ENCODE measurements around the gene USHBP1.

Gene USHBP1

DNA sequence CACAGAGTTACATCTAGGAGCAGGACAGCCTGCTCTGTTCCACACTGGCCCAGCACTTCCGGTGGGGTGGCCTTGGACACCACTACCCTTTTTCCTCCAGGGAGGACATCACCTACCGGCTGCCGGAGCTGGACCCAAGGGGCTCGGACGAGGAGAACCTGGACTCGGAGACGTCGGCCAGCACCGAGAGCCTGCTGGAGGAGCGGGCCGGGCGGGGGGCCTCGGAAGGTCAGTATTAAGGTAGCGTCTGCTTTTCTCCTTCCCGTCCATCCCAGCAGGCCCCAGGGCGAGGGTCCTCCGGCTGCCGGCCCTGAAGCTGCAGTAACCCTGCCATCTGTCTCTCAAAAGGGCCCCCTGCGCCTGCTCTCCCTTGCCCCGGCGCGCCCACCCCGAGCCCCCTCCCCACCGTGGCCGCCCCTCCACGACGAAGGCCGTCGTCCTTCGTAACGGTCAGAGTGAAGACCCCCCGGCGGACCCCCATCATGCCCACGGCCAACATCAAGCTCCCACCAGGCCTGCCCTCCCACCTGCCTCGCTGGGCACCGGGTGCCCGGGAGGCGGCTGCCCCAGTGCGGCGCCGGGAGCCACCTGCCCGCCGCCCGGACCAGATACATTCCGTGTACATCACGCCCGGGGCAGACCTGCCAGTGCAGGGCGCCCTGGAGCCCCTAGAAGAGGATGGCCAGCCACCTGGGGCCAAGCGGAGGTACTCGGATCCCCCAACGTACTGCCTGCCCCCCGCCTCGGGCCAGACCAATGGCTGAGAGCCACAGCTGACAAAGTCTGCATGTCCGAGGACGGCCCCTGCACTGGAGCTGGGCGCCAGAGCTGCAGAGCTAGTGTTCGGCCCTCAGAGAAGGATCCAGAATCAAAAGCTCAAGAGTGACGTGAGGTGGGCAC lies 52.7 kb downstream of the USHBP1 start:
- DNase-seq, result no peak

DNA sequence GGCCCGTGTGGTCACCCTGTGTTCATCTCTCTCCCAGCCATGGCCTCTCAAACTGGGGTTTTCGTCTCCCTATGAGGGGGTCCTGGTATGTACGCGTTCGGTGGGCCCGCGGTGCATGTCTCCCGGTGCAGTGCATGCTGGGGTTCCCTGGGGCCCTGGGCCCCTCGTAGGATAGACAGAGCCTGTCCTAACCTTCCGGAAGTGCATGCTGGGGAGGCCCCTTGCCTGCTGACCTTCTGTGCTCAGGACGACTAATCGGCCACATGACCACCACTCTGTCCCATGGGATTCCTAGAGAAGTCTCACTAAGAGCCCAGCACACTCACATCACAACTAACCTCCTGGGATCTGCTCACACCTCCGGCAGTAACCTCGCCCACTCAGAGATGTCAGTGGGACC lies 54.2 kb downstream of the USHBP1 start:
- no peak for DNase-seq

DNA sequence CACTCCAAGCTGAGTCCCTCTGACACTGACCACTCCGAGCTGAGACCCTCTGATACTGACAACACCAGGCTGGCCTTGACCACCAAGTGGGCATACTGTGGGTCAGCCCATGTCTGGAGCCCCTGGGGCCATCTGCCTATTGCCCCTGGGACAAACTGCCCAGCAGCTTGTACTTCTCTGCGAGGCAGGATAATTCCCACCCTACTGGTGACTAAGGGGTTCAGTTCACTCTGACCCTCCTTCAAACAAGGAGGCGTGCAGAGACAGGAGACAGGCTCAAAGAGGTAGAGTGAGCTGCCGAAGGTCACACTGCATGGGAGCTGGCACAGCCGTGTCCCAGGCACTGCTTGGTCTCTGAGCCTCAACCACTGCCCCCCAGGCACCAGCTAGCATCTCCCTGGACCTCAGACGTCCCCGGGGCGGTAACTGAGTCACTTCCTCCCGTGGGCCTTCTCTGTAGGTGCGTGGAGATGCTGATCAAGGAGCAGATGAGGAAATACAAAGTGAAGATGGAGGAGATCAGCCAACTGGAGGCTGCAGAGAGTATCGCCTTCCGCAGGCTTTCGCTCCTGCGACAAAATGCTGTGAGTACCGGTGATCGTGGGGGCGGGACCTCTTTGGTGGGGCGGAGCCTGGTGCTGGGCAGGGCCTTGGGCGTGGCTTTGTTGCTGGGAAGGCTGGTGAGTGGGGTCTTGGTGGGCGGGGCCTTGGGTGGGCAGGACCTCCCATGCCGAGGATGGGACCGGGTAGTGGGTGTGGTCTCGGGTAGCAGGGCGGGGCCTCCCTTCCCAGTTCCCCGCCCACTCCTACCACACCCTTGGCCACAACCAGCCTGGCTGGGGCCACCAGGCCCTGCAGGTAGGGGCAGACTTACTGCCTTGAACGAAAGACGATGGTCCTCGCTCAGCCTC lies 55.2 kb downstream of the USHBP1 start:
- DNase-seq, result peak; percentile 51

DNA sequence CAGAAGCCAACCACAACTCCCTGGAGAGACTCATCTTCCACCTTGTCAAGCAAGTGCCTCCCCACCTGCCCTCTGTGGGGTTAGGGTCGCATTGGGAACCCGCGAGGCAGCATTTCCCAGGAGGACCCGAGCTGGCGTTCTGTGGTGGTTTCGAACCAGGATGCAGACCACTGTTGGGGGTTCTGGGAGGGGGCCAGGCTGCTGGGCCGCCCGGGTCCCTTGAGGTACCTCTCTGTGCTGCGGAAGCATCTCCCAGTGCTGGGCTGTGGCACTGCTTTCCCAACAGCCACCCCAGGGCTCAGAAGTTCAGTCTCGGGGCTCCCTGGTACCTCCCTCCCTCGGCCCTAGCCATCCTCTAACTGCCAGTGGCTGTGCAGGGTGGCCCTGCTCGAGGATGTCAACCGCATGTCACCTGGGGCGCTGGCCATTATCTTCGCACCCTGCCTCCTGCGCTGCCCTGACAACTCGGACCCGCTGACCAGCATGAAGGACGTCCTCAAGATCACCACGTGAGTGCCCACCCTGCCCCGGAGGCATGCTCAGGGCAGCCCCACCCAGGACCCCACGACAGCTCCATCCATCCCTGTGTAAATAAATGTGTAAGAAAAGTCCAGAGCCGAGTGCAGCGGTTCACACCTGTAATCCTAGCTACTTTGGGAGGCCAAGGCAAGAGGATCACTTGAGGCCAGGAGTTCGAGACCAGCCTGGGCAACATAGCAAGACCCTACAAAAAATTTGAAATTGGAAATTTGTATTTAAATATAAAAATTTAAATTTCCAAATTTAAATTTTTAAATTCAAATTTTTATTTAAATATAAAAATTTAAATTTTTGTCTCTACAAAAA lies 57.6 kb downstream of the USHBP1 start:
- no peak for DNase-seq

DNA sequence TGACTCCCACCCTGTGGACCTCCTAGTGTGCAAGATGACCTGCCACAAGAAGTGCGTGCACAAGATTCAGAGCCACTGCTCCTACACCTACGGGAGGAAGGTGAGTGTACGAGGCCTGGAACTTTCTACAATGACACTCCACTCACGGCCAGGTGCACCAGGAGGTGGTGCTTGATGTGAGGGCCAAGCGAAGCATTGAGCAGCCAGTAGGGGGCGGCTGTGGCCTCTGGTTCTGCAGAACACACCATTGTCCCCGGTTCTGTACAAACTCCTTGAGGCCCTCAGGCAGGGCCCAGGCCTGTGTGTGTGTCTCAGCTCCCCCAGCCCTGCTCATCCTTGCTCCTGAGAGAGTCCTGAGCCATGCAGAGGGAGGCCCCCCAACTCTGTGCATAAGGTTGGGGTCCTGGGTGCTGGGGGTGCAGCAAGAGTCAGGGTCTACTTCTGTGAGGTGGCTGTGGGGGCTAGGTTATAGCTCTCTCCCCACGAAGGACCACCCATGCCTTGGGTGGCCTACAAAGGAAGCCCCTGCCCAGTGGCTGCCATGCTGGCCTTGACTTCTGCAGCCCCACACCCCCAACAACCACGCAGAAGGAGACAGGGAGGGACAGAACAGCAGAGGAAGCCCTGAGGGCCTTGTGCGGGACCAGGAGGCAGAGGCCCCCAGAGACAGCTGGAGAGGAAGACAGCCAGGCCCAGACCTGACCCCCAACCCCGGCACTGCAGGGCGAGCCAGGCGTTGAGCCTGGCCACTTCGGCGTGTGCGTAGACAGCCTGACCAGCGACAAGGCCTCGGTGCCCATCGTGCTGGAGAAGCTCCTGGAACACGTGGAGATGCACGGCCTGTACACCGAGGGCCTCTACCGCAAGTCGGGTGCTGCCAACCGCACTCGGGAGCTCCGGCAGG lies 59.1 kb downstream of the USHBP1 start:
- DNase-seq, result peak; percentile 70

DNA sequence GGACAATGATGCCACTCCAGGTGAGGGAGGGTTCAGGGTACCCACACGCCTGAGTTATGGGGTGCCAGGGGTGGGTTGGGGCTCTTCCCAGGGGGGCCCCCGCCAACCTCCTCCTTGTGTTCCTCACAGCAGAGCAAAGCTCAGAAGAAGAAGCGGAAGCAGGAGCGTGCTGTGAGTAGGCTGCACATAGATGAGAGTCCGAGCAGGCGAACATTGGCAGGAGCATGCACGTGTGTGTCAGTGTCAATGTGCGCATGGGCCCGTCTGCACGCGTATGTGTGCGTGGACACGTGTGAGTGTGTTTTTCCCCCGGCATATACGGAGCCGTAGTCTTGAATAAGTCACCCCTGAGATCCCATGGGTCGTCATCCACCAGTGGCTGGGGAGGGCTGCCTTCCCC lies 61.8 kb downstream of the USHBP1 start:
- no peak for DNase-seq

DNA sequence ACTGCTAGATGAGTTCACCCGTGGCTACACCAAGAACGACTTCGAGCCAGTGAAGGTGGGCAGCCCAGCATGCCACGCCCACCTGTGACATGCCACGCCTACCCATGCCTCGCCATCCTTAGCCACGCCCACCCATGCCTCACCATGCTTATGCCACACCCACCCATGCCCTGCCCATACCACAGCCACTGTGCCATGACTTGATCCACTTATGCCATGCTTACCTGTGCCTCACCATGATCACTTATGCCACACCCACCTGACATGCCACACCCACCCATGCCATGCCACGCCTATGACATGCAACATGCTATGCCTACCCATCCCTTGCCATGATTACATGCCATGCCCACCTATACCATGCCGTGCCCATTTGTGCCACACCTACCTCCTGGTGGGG lies 62.3 kb downstream of the USHBP1 start:
- no peak for DNase-seq

DNA sequence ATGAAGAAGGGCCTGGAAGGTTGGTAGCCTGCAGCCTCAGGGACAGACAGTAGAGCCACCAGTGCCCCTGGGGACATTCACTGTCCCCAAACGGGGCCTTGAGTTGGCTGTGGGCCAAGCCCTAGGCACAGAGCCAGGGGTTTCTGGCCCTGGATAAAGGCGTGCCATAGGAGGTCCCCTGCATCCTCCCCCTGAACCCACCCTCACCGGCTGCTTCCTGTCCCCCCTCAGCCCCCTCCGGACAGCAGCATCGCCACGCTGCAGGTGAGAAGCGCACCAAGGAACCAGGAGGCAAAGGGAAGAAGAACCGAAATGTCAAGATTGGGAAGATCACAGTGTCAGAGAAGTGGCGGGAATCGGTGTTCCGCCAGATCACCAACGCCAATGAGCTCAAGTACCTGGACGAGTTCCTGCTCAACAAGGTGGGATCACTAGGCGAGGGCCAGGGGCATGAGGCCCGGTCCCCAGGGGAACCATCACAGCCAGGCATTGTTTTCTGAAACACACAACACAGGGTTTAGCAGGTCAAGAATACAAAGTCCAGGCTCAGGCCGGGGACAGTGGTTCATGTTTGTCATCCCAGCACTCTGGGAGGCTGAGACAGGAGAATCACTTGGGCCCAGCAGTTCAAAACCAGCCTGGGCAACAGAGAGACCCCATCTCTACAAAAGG lies 64.0 kb downstream of the USHBP1 start:
- DNase-seq, result no peak
